Activated CD8-positive, alpha-beta memory T cell treated with anti-CD3 and anti-CD28 coated beads, Interleukin-2, amount 50 U/mL, for 48 hours (primary cell): ENCODE results near the gene KCNQ4.
A peak's percentile ranks its signal among the peaks of the same experiment; 100 is the strongest.

Experiments used
- DNase-seq: peaks from one replicate; pipeline ENCODE4 v3.0.0-alpha.2; 2020

KCNQ4 gene

DNA sequence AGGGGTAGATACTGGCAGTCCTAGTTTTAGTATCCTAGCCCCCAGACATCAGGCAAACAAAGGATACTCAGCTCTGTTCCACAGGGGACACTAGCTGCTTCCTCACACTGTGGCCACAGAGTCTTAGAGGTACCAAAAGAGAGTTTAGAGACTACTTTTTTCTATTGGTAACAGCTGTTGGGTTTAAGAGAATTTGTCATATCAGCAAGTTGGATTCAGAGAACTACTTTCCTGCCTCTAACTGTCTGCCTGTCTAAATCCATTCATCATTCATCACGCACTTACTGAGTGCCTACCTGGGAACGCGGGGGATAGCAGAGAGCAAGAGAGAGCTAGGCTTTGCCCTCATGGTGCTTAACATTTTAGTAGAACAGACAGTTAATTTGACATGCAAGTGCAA lies 27.1 kb upstream of the KCNQ4 start:
- no peak for DNase-seq

DNA sequence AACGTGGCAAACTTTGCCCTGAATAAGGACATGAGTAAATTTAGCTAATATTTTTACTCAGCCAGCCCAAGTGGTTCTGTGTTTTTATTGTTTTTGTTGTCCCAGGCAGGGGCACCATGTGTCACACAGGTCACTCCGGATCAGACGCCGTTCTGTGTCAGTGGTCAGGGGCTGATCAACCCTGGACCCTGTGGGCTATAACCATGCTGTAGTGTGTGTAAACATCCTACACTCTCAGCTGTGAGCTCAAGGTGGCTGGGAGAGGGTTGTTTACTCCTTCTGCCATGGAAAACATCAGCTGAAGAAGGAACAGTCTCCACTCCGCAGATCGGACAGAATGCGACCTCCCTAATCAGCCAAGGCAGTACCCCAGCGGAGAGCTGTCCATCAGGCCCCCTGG lies 26.5 kb upstream of the KCNQ4 start:
- no peak for DNase-seq

DNA sequence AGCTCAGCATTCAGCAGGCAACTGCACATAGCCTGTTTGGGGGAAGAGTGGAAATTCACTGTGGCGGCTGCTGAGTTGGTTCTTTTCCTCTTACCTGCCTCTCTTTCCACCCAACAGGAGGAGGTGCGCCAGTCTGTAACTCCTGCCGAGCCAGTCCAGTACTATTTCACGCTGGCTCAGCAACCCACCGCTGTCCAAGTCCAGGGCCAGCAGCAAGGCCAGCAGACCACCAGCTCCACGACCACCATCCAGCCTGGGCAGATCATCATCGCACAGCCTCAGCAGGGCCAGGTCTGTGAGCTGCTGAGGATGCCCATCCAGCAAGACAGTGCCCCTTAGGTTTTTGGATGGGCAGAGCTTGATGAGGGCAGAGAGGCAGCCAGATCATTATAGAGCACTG lies 25.6 kb upstream of the KCNQ4 start:
- no peak for DNase-seq

DNA sequence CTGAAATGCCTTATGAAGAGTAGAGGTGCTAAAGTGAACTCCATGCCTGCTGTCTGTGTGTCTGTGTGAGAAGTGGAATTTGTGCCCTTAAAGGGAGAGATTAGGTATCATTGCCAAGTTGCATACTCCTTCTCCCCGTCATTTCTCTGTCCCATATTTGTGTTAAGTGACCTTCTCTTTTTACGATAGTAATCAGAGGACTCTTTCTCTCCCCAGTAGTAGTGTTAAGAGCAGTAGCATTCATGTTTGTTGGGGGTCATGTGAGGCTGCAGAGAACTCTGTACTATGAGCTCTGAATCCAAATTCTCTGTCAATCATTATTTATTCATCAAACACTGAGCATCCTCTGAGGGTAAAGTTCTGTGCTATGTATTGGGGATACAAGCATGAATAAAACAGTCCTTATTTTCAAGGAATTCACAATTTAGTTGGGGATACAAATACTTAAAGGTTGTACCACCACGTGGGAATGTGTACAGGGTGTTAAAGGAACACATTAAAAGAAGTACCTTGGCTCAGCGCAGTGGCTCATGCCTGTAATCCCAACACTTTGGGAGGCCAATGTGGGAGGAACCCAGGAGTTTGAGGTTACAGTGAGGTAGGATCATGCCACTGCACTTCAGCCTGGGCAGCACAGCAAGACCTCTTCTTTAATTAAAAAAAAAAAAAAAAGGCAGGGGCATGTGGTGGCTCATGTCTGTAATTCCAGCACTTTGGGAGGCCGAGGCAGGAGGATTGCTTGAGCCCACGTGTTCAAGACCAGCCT lies 24.8 kb upstream of the KCNQ4 start:
- no peak for DNase-seq

DNA sequence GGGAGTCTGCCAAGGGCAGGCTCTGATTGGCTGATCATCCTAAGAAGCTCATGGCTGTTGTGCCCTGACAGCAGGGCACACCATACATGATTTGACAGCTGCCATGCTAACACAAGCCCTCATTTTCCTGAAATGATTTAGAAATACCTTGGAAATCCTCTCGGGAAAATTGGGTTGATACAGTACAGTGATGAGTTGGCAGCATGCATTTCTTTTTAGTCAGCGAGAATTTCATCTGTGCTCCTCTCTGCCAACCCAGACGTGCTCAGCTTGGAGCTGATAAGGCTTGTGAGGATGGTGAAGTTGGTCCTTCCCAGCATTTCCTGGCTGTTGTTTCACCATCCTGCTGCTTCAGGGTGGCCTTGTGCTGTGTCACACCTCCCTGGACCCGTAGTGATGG lies 22.6 kb upstream of the KCNQ4 start:
- no peak for DNase-seq

DNA sequence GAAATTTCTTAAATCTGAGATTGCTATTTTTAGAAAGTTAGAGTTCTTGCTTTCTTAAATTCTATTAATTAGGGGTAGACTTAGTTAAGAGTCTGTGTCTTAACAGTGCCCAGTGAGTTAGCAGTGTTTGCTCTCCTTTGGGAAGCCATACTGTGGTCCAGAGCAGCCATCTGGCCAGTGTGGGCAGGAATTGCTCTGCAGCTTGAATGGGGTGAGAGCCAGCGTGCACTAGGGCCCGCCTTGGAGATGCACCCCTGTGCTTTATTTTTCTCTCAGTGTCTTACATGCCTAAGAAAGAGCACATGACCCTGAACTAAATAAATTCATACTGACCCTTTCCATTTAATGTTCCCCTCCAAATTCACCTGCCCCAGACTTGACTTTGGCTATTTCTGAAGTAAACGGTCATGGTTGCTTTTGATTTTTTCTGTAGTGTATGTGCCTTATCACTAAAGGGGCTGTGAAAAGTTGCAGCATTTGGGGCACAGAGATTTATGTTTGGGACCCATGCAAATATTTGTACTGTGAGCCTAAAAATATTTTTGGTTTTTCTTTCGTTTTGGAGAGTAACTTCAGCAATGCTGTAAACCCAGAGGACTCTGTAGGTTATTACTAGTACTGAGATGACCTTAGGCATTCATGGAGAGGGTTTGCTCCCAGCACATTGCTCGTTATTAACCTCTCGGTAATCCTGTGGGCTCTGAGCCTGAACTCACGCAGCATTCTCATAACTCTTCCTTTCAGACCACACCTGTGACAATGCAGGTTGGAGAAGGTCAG lies 21.3 kb upstream of the KCNQ4 start:
- no peak for DNase-seq

DNA sequence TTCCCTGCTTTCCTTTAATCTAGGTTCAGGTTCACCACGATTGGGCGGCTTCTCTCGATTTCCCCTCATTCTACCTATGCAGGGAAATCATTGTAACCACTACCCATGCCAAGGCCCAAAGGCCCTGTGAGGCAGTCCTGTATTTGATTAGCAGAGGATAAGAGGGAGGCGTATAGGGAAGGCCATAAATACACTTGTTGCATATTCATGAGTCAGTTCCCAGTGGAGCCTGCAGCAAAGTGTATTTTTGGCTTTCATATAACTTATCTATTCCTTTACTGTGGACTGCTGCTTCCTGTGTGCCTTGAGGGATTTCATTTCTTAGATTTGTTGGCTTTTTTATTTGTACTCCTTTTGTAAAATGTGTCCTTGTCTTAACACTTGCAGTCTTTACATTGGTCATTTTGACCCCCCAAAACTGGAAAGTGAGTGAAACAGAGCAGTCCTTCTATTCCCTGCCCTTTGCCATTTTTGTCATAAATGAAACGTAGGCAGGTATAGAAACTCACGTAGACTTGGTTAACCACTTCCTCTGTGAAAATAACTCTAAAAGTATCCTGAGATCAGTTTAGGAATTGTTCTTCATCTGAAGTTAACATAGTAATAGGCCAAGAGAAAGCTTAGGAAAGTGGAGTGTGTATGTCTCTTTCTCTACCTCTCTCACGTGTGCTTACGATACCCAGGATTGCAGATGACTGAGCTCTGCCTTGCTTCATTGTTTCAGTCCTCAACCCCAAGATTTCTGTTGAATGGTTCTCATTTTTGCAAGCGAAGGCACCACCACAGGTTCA lies 19.6 kb upstream of the KCNQ4 start:
- no peak for DNase-seq

DNA sequence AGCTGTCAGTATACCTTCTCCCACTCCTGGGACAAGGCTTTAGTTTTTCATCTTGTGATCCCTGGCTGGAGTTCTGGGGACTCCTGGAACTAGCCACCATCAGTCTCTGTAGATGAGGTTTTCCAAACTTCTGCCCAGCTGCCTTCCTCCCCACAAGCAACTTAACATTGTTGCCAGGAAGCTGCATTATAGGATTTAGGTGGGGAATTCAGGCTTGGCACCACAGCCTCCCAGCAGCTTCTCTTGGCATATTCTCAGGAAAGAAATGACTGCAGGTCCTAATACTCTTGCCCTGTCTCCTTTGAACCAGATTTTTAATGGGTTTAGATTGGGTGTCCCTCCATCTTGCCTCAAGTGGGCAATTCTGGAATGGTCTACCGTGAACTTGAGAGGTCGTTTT lies 18.6 kb upstream of the KCNQ4 start:
- DNase-seq, result no peak

DNA sequence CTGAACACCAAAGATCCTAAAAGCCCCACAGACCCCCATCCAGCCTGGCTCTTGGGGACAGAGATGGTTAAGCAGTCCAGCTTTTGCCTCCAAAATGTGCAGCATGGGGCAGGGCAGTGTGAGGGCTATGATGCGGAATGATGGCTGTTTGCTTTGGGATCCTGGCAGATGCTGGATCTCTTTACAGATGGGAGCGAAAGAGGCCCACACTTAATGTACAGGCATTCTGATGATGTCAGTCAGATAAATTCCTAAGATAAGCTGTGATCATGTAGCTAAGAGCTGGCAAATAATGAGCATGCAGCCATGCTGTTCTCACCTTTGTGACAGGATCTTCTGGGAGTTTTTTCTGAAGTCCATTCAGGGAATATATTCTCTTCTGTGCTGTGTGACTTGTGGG lies 17.6 kb upstream of the KCNQ4 start:
- no peak for DNase-seq

DNA sequence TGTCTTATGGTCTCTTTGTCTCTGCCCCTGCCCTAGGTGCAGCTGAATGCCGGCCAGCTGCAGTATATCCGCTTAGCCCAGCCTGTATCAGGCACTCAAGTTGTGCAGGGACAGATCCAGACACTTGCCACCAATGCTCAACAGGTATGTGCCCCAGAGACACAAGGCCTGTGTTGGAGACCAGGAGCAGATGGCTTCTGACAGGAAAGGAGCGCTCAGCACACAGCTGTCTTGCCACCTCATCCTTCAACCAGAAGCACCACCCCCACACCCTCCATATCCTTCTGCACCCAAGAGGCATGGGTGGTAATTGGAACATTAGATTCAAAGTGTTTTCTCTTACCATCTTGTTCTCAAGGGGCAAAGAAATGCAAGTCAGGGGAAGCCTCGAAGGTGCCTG lies 17.0 kb upstream of the KCNQ4 start:
- no peak for DNase-seq

DNA sequence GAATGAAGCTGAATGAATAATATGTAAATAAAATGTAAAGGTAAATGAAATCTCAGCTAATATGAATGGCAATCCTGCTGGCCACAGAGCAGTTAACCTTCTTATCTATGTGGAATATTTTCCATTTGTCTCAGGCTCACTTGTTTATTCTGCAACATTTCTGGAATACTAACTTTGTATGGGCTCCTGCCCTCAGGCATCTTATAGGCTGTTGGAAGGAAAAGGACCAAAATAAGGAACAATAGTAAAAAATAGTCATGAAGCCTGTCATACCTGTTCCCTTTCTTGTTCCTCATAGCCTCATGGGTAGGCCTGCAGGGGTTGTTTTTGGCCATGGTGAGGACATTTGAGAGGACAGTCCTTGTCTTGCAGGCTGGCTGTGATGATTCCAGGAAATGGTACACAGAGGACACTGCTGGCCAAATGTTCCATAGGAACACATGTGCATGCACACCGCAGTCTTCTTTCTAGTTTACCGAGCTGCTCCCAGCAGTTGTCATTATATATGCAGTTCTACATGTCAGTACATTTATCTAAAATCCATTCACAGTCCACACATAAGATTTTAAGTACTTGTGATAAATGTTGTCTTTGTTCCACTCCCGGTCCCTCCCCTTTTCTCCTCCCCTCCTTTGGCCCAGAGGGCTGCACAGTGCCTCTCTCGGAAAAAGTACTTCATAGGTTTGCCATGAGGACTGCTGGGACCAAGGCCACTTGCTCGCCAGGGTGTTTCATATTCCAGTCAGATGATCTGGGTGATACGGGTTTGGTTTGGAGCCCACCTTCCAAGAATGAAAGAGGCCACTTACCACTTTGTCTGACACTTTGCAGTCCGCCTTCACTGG lies 15.2 kb upstream of the KCNQ4 start:
- DNase-seq, result no peak

DNA sequence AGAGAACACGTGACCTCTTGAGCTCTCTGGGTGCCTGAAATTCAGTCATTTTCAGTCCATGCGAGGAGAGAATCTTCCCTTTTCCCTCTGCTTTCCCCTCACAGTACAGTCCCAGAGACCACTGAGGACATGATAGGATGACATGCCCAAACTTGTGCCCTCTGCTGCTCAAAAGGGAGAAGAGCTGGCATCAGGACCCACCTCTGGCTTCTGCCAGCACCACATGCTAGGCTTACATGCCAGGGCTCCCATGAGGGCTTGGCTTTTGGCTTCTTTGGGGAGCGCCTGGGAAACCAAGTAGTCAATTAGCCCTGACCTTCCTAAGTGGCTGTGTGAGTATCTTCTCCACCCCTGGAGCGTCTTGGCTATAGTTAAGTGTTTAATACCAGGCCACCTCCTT lies 13.8 kb upstream of the KCNQ4 start:
- no peak for DNase-seq

DNA sequence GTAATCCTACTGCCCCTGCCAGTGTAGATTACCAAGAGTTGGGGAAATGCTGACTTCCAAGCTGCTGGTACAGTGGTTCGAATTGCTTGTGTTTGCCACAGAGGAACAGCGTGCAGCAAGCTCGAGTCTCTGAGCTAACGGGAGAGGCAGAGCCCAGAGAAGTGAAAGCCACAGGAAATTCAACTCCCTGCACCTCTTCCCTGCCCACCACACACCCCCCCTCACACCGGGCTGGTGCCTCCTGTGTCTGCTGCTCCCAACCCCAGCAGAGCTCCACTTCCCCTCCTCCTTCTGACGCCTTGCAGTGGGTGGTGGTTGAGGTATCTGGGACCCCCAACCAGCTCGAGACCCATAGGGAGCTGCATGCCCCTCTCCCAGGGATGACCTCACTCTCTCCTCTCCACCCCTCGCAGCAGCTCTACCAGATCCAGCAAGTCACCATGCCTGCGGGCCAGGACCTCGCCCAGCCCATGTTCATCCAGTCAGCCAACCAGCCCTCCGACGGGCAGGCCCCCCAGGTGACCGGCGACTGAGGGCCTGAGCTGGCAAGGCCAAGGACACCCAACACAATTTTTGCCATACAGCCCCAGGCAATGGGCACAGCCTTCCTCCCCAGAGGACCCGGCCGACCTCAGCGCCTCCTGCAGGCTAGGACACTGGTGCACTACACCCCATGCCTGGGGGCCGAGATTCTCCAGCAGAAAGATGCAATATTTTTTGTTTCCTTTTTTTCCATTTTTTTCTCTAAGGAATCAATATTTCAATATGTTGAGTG lies 13.1 kb upstream of the KCNQ4 start:
- DNase-seq, result no peak

DNA sequence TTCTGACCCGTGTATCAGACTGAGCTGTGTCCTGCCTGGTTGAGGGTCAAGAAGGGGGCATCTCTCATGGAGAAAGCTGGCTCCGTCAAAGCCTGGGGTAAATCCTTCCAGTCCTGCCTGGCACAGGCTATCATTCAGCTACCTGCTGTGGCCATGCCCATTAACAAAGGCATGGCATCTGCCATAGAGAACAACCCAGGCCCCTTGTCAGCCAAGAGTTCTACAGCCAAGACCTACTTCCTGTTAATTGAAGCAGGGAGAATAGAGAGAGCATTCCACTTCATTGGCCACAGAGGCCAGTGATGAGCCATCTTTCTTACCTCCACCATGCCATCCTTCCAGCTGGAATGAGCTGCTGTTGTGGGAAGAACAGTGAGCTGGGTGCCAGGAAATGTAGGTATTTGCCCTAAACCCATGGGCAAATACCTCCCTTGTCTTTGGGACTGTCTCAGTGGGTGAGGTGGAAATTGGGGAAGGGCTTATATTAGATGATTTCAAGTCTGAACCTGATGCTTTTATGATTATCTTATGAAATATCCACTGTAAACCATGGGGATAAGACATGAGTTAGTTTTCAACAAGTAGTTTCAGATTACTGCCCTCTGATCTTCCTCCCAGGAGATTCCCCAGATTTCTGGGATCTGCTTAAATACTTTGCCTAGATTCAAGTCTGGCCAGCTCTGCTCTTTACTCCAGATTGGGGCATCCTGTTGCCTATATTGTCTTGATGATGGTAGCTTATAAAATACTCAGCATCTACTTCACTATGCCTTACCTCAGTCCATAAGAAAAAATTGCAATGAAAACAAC lies 11.2 kb upstream of the KCNQ4 start:
- DNase-seq, result no peak

DNA sequence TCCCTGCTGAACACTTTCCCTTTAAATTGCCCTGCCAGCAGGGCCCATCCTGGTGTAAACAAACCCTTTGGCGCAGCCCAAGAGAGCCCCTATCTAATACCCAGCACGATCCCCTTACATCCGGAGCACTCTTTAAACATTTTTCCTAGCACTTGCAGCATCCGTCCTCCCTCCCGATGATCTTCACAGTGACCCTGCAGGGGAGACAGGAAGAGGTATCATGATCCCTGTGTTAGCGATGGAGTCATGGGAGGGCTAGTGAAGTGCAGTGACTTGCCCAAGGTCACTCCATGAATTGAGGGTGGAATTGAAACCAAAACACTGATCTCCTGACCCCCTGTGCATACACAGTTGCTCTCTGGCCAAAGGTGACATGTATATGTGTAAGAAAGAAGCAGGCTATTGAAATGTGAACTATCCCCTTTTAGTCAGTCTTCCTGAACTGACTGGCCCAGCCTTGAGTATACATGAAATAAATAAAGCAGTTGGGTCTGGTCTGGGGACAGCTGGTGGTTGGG lies 9.8 kb upstream of the KCNQ4 start:
- DNase-seq, result no peak

DNA sequence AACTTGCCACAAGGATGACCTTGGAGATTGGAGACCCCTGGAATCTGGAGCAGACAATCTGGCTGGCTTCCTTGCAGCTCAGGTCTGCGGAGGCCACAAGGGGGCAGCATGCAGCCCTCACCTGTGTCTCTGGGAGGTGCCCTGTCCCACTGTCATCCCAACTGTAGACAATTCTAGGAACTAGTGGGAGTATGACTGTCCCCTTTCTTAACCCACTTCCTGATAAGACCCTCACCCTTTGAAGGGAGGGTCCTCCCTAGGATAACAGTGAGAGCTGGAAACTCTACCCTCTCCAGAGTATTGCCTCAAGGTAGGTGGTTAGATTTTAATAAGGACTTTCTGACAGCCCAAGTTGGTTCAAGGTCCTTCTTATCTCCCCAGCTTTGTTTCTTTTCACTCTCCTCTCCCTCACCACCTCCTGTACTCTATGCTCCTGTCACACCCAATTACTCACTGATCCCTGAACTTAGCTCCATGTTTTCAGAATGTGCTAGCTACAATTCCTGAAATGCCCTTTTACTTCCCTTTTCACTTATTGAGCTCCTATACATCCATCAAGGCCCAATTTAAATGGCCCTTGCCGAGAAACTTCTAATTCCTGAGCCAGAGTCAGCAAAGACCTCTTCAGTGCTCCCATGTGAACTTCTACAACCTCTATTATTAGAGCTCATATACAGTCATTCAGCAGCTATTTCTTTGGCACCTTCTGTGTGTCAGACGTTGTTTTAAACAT lies 9.2 kb upstream of the KCNQ4 start:
- DNase-seq, result peak; percentile 84

DNA sequence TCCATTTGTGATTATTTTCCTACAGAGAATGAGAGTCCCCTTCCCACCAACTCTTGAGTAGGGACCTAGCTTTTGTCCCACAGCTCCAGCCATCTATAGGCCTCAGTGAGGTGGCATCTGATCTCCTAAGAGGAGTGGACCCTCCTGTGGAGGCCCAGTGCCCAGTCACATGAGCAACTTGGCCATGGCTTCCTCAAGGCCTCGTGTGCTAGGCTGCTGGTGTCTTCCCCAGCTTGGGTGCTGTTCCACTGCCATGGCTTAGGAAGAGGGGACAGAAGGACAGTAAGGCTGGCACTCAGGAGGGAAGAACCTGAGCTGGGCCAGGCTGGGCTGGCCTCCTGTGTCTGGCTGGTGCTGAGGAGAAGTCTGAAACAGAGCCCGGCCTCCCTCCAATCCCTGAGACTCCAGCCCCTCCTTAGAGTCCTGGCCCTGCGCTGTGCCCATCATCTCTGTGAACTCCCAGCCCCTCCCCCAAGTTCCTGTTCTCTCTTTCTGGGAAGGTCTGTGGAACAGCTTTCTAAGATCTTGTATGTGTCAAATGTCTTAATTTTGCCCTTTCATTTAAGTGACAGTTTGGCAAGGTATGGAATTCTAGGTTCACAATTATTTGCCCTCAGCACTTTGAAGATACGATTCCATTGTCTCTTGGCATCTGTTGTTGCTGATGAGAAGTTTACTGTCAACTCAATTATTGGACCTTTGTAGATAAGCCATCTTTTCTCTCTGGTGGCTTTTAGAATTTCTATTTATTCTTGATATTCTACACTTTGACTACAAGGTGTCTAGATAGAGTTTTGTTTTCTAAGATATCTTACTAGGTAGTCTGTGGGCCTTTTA lies 7.1 kb upstream of the KCNQ4 start:
- DNase-seq, result no peak

DNA sequence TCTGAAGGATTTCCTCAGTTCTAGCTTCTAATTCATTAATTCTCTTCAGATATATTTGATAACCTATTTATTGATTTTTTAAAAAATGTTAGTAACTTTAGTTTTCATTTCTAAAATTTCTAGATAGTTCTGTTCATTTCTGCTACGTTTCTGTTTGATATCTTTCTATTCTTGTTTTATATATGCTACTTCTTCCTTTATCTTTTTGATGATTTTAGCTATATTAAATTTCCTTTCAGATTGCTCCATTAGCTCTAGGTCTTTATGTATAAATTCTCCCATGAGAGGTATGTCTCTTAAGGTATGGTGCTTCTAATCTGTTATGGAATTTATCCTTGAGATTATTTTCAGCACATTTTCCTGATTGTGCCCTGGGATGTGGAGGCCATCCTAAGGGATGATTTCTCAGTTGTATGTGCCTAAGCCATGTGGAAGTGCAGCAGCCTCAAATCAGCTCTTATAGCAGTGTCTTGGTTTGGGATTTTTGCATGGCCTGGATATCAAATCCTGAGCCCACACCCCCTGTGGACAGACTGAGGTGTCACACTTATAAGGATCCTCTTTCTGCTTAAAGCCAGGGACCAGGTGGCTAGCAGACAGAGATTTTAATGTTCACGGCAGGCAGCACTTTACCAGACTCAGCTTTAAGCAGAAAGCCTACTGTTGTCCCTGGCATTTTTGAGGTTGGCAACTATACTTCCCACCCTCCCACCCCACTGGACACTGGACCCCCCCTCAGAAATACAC lies 6.2 kb upstream of the KCNQ4 start:
- no peak for DNase-seq
